ENCODE measurements around the gene CYP39A1. TPM values are rescaled to one million over a fixed set of nuclear protein-coding genes. Genes with fewer than 3 reads are reported as not detected.

The CYP39A1 gene
- total RNA-seq, 2 donors from 2014 or later = 0.68 to 1.1 TPM

DNA sequence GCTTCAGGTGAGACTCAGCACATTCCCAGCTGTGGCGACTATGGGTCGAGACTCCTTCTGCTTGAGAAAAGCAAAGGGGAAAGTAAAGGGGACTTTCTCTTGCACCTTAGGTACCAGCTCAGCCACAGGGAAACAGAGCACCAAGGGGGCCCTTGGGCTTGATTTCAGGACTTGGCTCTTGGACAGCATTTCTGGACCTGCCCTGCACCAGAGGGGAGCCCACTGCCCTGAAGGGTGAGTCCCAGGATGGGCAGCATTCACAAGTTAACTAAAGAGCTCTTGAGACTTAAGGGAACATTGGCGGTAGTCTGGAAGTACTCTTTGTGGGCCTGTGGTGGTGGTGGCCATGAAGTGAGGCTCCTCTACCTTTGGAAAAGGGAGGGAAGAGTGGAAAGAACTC is 111.1 kb downstream of the CYP39A1 start:
- H3K9me3 ChIP-seq = no peaks in the 10 kb centered on the region
- TF ChIP-seq, protein P1, sequence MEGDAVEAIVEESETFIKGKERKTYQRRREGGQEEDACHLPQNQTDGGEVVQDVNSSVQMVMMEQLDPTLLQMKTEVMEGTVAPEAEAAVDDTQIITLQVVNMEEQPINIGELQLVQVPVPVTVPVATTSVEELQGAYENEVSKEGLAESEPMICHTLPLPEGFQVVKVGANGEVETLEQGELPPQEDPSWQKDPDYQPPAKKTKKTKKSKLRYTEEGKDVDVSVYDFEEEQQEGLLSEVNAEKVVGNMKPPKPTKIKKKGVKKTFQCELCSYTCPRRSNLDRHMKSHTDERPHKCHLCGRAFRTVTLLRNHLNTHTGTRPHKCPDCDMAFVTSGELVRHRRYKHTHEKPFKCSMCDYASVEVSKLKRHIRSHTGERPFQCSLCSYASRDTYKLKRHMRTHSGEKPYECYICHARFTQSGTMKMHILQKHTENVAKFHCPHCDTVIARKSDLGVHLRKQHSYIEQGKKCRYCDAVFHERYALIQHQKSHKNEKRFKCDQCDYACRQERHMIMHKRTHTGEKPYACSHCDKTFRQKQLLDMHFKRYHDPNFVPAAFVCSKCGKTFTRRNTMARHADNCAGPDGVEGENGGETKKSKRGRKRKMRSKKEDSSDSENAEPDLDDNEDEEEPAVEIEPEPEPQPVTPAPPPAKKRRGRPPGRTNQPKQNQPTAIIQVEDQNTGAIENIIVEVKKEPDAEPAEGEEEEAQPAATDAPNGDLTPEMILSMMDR (IDR thresholded peaks at IDR 0.05) = no peak
- H3K4me3 ChIP-seq = no peak overlapping the region

DNA sequence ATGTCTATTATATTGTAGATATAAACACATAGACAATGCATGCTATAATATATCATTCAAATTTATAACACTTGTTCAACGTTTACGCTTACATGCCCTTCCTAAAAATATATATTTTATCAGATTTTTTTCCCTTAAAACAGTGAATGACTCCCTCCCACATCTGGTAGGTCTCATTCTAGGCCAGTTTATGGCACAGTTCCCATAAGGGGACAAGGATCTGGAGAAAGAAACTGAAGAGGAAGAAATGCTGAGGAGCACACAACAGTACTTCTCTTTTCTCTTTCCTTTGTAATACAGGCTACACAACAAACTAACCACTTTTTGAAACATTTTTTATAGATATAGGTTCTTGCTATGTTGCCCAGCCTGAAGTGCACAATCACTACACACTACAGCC is 112.8 kb downstream of the CYP39A1 start:
- no peak for ATAC-seq (ENCODE audit: insufficient number of reproducible peaks, low FRiP score, low read depth)

More for the DNA sequence above, 111.1 kb downstream of the CYP39A1 start:
- DNase-seq (ENCODE audit: low spot score) = no peak
- ATAC-seq (ENCODE audit: insufficient number of reproducible peaks, low FRiP score, low read depth) = no peak
- Histone ChIP-seq H3K27me3 (replicated peaks; ENCODE audit: insufficient read depth) (no peaks in the 10 kb centered on the region), H3K4me1 (ENCODE audit: control insufficient read depth in 1 of 2, low read depth in 2 of 2) (no peaks in the 10 kb centered on the region), H3K27ac (no peak overlapping the region), H3K36me3 (no peaks in the 10 kb centered on the region)

DNA sequence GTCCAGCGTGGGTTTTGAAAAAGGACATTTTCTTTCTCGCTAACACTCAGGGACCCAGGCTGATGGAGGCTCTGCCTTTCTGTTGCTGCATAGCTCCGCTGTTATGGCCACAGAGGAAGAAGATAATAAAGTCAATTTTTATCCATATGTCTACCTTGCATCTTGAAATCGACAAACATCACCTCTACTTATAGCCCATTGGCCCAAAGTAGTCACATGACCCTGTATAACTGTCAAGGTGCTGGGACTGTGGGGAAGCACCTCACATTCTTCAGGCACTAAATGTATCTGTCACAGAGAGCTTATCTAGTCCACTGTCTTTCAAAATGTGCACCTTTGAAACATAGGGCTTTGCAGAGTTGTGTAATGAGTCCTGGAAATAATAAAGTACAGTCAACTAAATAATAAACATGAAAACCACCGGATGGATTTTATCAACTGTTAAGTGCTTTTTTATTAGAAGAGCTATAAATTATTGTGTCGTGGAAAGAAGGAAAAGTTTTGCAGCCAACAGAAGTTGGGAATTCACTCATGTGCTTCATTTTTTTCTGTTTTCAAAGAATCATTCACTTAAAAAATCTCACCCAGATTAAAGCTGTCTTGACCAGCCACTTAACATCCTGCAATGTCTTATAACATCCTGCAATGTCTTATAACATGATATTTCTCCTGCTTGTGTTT is 113.7 kb downstream of the CYP39A1 start:
- Histone ChIP-seq H3K36me3 (no peaks in the 10 kb centered on the region), H3K4me3 (no peak overlapping the region), H3K27ac (no peak overlapping the region), H3K9me3 (no peaks in the 10 kb centered on the region), H3K4me1 (ENCODE audit: control insufficient read depth in 1 of 2, low read depth in 2 of 2) (no peaks in the 10 kb centered on the region), H3K27me3 (replicated peaks; ENCODE audit: insufficient read depth) (no peaks in the 10 kb centered on the region)
- ATAC-seq (ENCODE audit: insufficient number of reproducible peaks, low FRiP score, low read depth) (no peak), DNase-seq (ENCODE audit: low spot score) (no peak)
- TF ChIP-seq, protein P1 (IDR thresholded peaks at IDR 0.05) = no peak

More for the DNA sequence above, 112.8 kb downstream of the CYP39A1 start:
- Histone ChIP-seq H3K9me3 (no peaks in the 10 kb centered on the region), H3K36me3 (no peaks in the 10 kb centered on the region), H3K4me3 (no peak overlapping the region), H3K27me3 (replicated peaks; ENCODE audit: insufficient read depth) (no peaks in the 10 kb centered on the region), H3K4me1 (ENCODE audit: control insufficient read depth in 1 of 2, low read depth in 2 of 2) (no peaks in the 10 kb centered on the region), H3K27ac (no peak overlapping the region)
- TF ChIP-seq, protein P1 (IDR thresholded peaks at IDR 0.05) = no peak
- no peak for DNase-seq (ENCODE audit: low spot score)

DNA sequence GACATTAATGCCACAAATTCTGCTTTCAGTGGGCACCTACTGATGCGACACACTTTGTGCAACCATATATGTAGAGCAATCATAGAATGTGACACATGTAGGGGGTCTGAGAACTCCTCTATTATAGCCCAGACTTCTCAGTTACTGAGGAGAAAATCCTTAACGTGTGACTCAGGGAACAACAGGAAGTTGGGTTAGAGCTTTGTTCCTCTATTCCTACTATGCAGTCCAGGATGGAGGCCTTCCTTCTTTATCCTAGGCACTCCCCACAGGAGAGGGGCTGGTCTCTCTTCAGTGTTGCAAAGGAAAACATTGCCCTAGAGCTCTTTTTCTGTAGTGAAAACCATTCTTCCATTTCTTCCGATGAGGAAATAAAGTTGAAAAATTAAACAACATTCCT is 121.7 kb downstream of the CYP39A1 start:
- ATAC-seq (ENCODE audit: insufficient number of reproducible peaks, low FRiP score, low read depth) (no peak), DNase-seq (ENCODE audit: low spot score) (no peak)
- Histone ChIP-seq H3K27ac (peak overlapping the region; percentile 2 to 6), H3K36me3 (no peaks in the 10 kb centered on the region), H3K9me3 (no peaks in the 10 kb centered on the region), H3K27me3 (replicated peaks; ENCODE audit: insufficient read depth) (no peaks in the 10 kb centered on the region), H3K4me1 (ENCODE audit: control insufficient read depth in 1 of 2, low read depth in 2 of 2) (peaks cover 14 to 40% of the 10 kb centered on the region in 2 donors), H3K4me3 (no peak overlapping the region)
- TF ChIP-seq, protein P1 (IDR thresholded peaks at IDR 0.05) = no peak

DNA sequence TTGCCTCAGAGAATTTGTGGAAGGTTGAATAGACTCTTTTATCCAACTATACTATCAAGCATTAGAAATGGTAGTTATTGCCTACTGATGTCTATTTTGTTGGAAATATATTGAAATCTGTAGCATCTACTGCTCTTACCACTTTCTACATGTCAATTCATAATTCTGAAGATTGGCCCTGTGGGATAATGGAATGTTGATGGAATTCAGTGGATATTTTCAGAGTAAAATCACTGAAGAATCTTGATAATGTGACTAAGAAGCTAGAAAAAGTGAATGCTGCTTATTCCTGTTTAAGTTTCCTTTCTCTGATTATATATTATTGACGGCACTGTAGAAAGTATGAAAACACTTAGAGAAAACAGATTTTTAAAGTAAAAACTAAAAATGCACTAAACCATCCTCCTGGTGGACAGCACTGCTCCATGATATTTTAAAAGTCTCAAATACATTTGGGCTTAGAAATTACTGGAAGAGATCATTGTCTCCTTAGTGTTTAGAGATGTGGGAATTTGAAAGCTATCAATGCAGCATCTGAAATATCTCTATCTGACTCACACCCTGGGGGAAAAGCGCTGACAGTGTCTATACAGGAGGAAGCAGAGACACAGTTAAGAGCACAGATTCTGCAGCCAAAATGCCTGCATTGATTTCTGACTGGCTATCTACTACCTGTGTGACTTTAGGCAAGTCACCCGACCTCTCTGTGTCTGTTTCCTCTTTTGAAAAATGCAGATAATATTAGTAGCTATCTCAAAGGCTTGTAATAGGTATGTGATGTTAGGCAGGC is 123.5 kb downstream of the CYP39A1 start:
- Histone ChIP-seq H3K4me3 (no peak overlapping the region), H3K4me1 (ENCODE audit: control insufficient read depth in 1 of 2, low read depth in 2 of 2) (peaks cover 19 to 49% of the 10 kb centered on the region in 2 donors), H3K36me3 (no peaks in the 10 kb centered on the region), H3K9me3 (no peaks in the 10 kb centered on the region), H3K27me3 (replicated peaks; ENCODE audit: insufficient read depth) (no peaks in the 10 kb centered on the region), H3K27ac (peak overlapping the region; percentile 6 to 46)
- DNase-seq (ENCODE audit: low spot score) (no peak), ATAC-seq (ENCODE audit: insufficient number of reproducible peaks, low FRiP score, low read depth) (no peak)
- TF ChIP-seq, protein P1 (IDR thresholded peaks at IDR 0.05) = no peak

Measured in thoracic aorta (tissue), 2 donors.